Astrocyte (in vitro differentiated cells and primary cell): Measurements from ENCODE around the gene SEC61B.

Experiments
- CTCF ChIP-seq: IDR thresholded peaks from 2 replicates; pipeline ENCODE4 v1.5.1; 2011; ENCODE audit warnings: low read depth, mild to moderate bottlenecking, inconsistent platforms, low read length, moderate library complexity; ENCODE audit not compliant: insufficient read depth
- EZH2 ChIP-seq: IDR thresholded peaks from 2 replicates; pipeline ENCODE4 v1.6.1; 2012; ENCODE audit warnings: mild to moderate bottlenecking, low read length, inconsistent platforms; ENCODE audit not compliant: insufficient read depth

GRCh38 chr9:99176527-99177013 is 45.5 kb upstream of the SEC61B start:
- no peak for TF ChIP-seq CTCF
- no peak for TF ChIP-seq EZH2
